ENCODE data around the gene AVEN.

- TF ChIP-seq CTCF (IDR thresholded peaks at IDR 0.05) (no peak), POLR2A (IDR thresholded peaks at IDR 0.05) (no peak)
These were observed 194.4 kb downstream of the AVEN start for GRCh38 chr15:33844597-33844996.

Data from thyroid gland (tissue), 4 donors.